HG03066 (cell line): ENCODE data around the gene ATAD1.

Source experiments
- ATAC-seq: cut with Tn5 transposase; IDR thresholded peaks from one replicate; pipeline ENCODE4 v1.9.1; 2021; ENCODE audit warnings: low read depth; ENCODE audit not compliant: unreplicated experiment

Gene ATAD1

GRCh38 chr10:87722716-87723115 is 95.3 kb downstream of the ATAD1 start:
- ATAC-seq = no peak

GRCh38 chr10:87721781-87722180 is 96.2 kb downstream of the ATAD1 start:
- no peak for ATAC-seq

GRCh38 chr10:87720665-87721064 is 97.4 kb downstream of the ATAD1 start:
- no peak for ATAC-seq

GRCh38 chr10:87716348-87716670 is 101.7 kb downstream of the ATAD1 start:
- no peak for ATAC-seq

- no peak for ATAC-seq
These were observed 102.3 kb downstream of the ATAD1 start for GRCh38 chr10:87715552-87716347.

GRCh38 chr10:87713707-87714106 is 104.3 kb downstream of the ATAD1 start:
- no peak for ATAC-seq

- no peak for ATAC-seq
These were observed 105.0 kb downstream of the ATAD1 start for GRCh38 chr10:87712913-87713616.

GRCh38 chr10:87707254-87707653 is 110.8 kb downstream of the ATAD1 start:
- no peak for ATAC-seq

GRCh38 chr10:87706731-87707130 is 111.3 kb downstream of the ATAD1 start:
- no peak for ATAC-seq

GRCh38 chr10:87705339-87705738 is 112.7 kb downstream of the ATAD1 start:
- ATAC-seq = no peak

- ATAC-seq = no peak
These were observed 114.3 kb downstream of the ATAD1 start for GRCh38 chr10:87703771-87704170.

- ATAC-seq = no peak
These were observed 115.1 kb downstream of the ATAD1 start for GRCh38 chr10:87702973-87703294.

- ATAC-seq = no peak
These were observed 115.6 kb downstream of the ATAD1 start for GRCh38 chr10:87702260-87702972.
